Stomach (tissue), 19 donors: ENCODE measurements around the gene PRND. TPM values are rescaled to one million over a fixed set of nuclear protein-coding genes. Genes with fewer than 3 reads are reported as not detected.

Source experiments
- DNase-seq, 2 donors: peaks; one replicate each; pipeline versions ENCODE4 v3.0.0 to v3.0.0-alpha.2; 2013 to 2019
- H3K27ac ChIP-seq, 5 donors: fragments of 200-600 bp in 4 of 5; sonication (generic) in 4 of 5; one replicate each; pipeline ENCODE4 v1.5.1; 2013 to 2019; ENCODE audit warnings: mild to moderate bottlenecking in 1 of 5, moderate library complexity in 1 of 5
- H3K27me3 ChIP-seq, 3 donors: fragments of 200-600 bp; sonication (generic); one replicate each; pipeline ENCODE4 v1.5.1; 2017 to 2019; ENCODE audit warnings: mixed run types in 1 of 3
- H3K36me3 ChIP-seq, 4 donors: fragments of 200-600 bp; sonication (generic); 1 replicate in 3 of 4; 2 replicates in 1 of 4; pipeline ENCODE4 v1.5.1; 2016 to 2019
- H3K4me1 ChIP-seq, 4 donors: fragments of 200-600 bp; sonication (generic); one replicate each; pipeline ENCODE4 v1.5.1; 2016 to 2019
- H3K4me3 ChIP-seq, 4 donors: fragments of 200-600 bp; sonication (generic) in 3 of 4; one replicate each; pipeline ENCODE4 v1.5.1; 2016 to 2019; ENCODE audit warnings: mild to moderate bottlenecking in 1 of 4
- H3K9me3 ChIP-seq, 4 donors: fragments of 200-600 bp; sonication (generic); one replicate each; pipeline ENCODE4 v1.5.1; 2016 to 2019
- CTCF ChIP-seq, 7 experiments: fragments of 450-650 bp in 4 of 7; fragments of 200-600 bp in 3 of 7; sonication (generic) in 3 of 7; IDR thresholded peaks; one replicate each; pipeline ENCODE4 v1.5.1; 2016 to 2019; ENCODE audit warnings: antibody characterized with exemption in 7 of 7, control low read depth in 2 of 7, mild to moderate bottlenecking in 1 of 7
- EP300 ChIP-seq: sonication (generic); formaldehyde crosslinking; IDR thresholded peaks from one replicate; pipeline ENCODE4 v1.6.1; 2017; ENCODE audit warnings: antibody characterized with exemption
- POLR2A ChIP-seq, 4 donors: fragments of 450-650 bp; IDR thresholded peaks; one replicate each; pipeline ENCODE4 v1.6.1; 2016; ENCODE audit warnings: antibody characterized with exemption in 4 of 4, control low read depth in 2 of 4, mild to moderate bottlenecking in 1 of 4, moderate library complexity in 1 of 4
- POLR2AphosphoS5 ChIP-seq, 3 donors: sonication (generic); formaldehyde crosslinking; IDR thresholded peaks; one replicate each; pipeline ENCODE4 v1.6.1; 2016; ENCODE audit warnings: antibody characterized with exemption in 3 of 3
- WGBS, 5 donors: extraction: QIAGEN DNeasy Blood & Tissue Kit in 3 of 5; methylation state at CpG; one replicate each; pipeline versions ENCODE4 v1.1.5 to v1.1.7; 2013 to 2018; 5-methylcytosine and 5-hydroxymethylcytosine counted together
- intact Hi-C: fragments of 100-400 bp; cut with DNase I; formaldehyde crosslinking; loops from one replicate; pipeline ENCODE4 v1.15.1; 2023; ENCODE audit warnings: low total_unique reads
- long read RNA-seq, 10 donors: transcript quantifications; one replicate each; lab custom pipeline, GENCODE V29; 2026
- polyA plus RNA-seq, 3 donors: library from polyadenylated mRNA; stranded (reverse); fragments of 200-250 nt; gene quantifications; one replicate each; pipeline ENCODE4 v1.2.3, GENCODE V29; 2013
- total RNA-seq, 5 donors: library from RNA; depleted of rRNA; stranded (reverse); fragments of >200 nt; gene quantifications; one replicate each; pipeline versions ENCODE4 v1.1.0 to v1.2.3, GENCODE V29; 2014 to 2016
- donor health status: healthy with polysubstance abuse.
- donor health status: Bipolar disorder and iron deficiency.
- donor health status: healthy.

Gene PRND
- 1 to 10 TPM in 1 of 5 donors, not detected in 4; 1.1 TPM for total RNA-seq
- under 1 TPM in 1 of 3 donors, not detected in 2; 0.03 TPM for polyA plus RNA-seq
- long read RNA-seq, donor 1, transcript PRND-201 (2 exons, 3,980 nt): major isoform, 8 of 8 reads
- long read RNA-seq, donor 1, partial matches to known transcripts: 0 of 8 reads
- long read RNA-seq, donor 1, other reads (novel, unspliced or antisense): 0 of 8 reads
- long read RNA-seq, donor 2, transcript PRND-201 (2 exons, 3,980 nt): major isoform, 7 of 7 reads
- long read RNA-seq, donor 2, partial matches to known transcripts: 0 of 7 reads
- long read RNA-seq, donor 2, other reads (novel, unspliced or antisense): 0 of 7 reads
- long read RNA-seq, donor 3, partial matches to known transcripts: 0 of 2 reads
- long read RNA-seq, donor 3, other reads (novel, unspliced or antisense): 0 of 2 reads
- long read RNA-seq, donor 4, partial matches to known transcripts: 0 of 1 reads
- long read RNA-seq, donor 4, other reads (novel, unspliced or antisense): 0 of 1 reads
- long read RNA-seq, donor 5, transcript PRND-201 (2 exons, 3,980 nt): major isoform, 6 of 6 reads
- long read RNA-seq, donor 5, partial matches to known transcripts: 0 of 6 reads
- long read RNA-seq, donor 5, other reads (novel, unspliced or antisense): 0 of 6 reads
- long read RNA-seq, donor 6, transcript PRND-201 (2 exons, 3,980 nt): major isoform, 14 of 14 reads
- long read RNA-seq, donor 6, partial matches to known transcripts: 0 of 14 reads
- long read RNA-seq, donor 6, other reads (novel, unspliced or antisense): 0 of 14 reads
- long read RNA-seq, donor 7, transcript PRND-201 (2 exons, 3,980 nt): major isoform, 13 of 13 reads
- long read RNA-seq, donor 7, partial matches to known transcripts: 0 of 13 reads
- long read RNA-seq, donor 7, other reads (novel, unspliced or antisense): 0 of 13 reads
- long read RNA-seq, donor 8, partial matches to known transcripts: 0 of 3 reads
- long read RNA-seq, donor 8, other reads (novel, unspliced or antisense): 0 of 3 reads
- long read RNA-seq, donor 9, transcript PRND-201 (2 exons, 3,980 nt): major isoform, 11 of 11 reads
- long read RNA-seq, donor 9, partial matches to known transcripts: 0 of 11 reads
- long read RNA-seq, donor 9, other reads (novel, unspliced or antisense): 0 of 11 reads
- long read RNA-seq, donor 10, partial matches to known transcripts: 0 of 2 reads
- long read RNA-seq, donor 10, other reads (novel, unspliced or antisense): 0 of 2 reads

GRCh38 chr20:4721719-4722118, at the start of gene PRND:
Gene PRND, plus strand, starts transcription at chr20:4721909. Its CDS starts 2,643 bp downstream, at chr20:4724552.
- no peak within 1 kb of the TSS for H3K4me3 ChIP-seq
- intact Hi-C loops: loop anchor here (2.0 kb wide), 1 partner anchor 113 kb away; no protein-coding TSS in a partner anchor
- no peak for DNase-seq
- WGBS, 5 donors: 66 to 81% (median 70%) methylated on average over 8 of the region's 8 CpGs
- peaks cover 0 to 3% (median 0%) of the 10 kb centered on the region in 3 donors for H3K27me3 ChIP-seq
- H3K36me3 ChIP-seq: no peaks in the 10 kb centered on the region
- H3K9me3 ChIP-seq: no peaks in the 10 kb centered on the region
- H3K4me1 ChIP-seq: peaks cover 0 to 21% (median 11%) of the 10 kb centered on the region in 4 donors
- TF ChIP-seq POLR2A (IDR thresholded peaks at IDR 0.05) (no peak), CTCF (IDR thresholded peaks at IDR 0.05) (no peak), EP300 (no peak), POLR2AphosphoS5 (IDR thresholded peaks at IDR 0.05) (no peak)
- H3K27ac ChIP-seq: peak within 1 kb of the TSS in 2 of 5 donors; percentile 50 to 77

GRCh38 chr20:4672948-4673347, 48.8 kb upstream of the PRND start:
- intact Hi-C loops: no loop called here
- H3K4me1 ChIP-seq: no peaks in the 10 kb centered on the region
- TF ChIP-seq POLR2AphosphoS5 (IDR thresholded peaks at IDR 0.05) (no peak), POLR2A (IDR thresholded peaks at IDR 0.05) (no peak), EP300 (no peak), CTCF (IDR thresholded peaks at IDR 0.05) (no peak)
- H3K36me3 ChIP-seq: no peaks in the 10 kb centered on the region
- no peaks in the 10 kb centered on the region for H3K27me3 ChIP-seq
- H3K27ac ChIP-seq: no peak overlapping the region
- no peak for DNase-seq
- H3K4me3 ChIP-seq: no peak overlapping the region
- WGBS, 5 donors: 76 to 96% (median 96%) methylated on average over 5 of the region's 5 CpGs
- no peaks in the 10 kb centered on the region for H3K9me3 ChIP-seq

GRCh38 chr20:4673371-4674001, 48.2 kb upstream of the PRND start:
- H3K4me1 ChIP-seq: no peaks in the 10 kb centered on the region
- no peaks in the 10 kb centered on the region for H3K9me3 ChIP-seq
- whole genome bisulfite sequencing, 5 donors: 35 to 61% (median 48%) methylated on average over 5 of the region's 5 CpGs
- no peak for DNase-seq
- H3K4me3 ChIP-seq: no peak overlapping the region
- TF ChIP-seq POLR2A (IDR thresholded peaks at IDR 0.05) (no peak), POLR2AphosphoS5 (IDR thresholded peaks at IDR 0.05) (no peak), CTCF (IDR thresholded peaks at IDR 0.05) (no peak), EP300 (no peak)
- intact Hi-C loops: no loop called here
- no peaks in the 10 kb centered on the region for H3K27me3 ChIP-seq
- no peak overlapping the region for H3K27ac ChIP-seq
- no peaks in the 10 kb centered on the region for H3K36me3 ChIP-seq
